NCI-H446 treated with DMSO at 0.1 percent for 48 hours (cell line): ENCODE results near the gene RGS16.

ENCODE experiments used
- DNase-seq: peaks from one replicate; lab custom pipeline; 2025; lab: John Stamatoyannopoulos, UW

The RGS16 gene

GRCh38 chr1:182580736-182581135 lies 23.5 kb downstream of the RGS16 start:
- no peak for DNase-seq

- DNase-seq, result no peak
Measured at GRCh38 chr1:182575540-182576149, 28.5 kb downstream of the RGS16 start.

GRCh38 chr1:182574156-182574555 lies 30.0 kb downstream of the RGS16 start:
- DNase-seq, result no peak

- no peak for DNase-seq
Measured at GRCh38 chr1:182570611-182570970, 33.6 kb downstream of the RGS16 start.

- no peak for DNase-seq
Measured at GRCh38 chr1:182569939-182570610, 34.1 kb downstream of the RGS16 start.

- no peak for DNase-seq
Measured at GRCh38 chr1:182568647-182569284, 35.4 kb downstream of the RGS16 start.

GRCh38 chr1:182567629-182568028 lies 36.6 kb downstream of the RGS16 start:
- no peak for DNase-seq

- DNase-seq, result no peak
Measured at GRCh38 chr1:182565537-182565936, 38.7 kb downstream of the RGS16 start.

- no peak for DNase-seq
Measured at GRCh38 chr1:182564406-182565004, 39.7 kb downstream of the RGS16 start.

- no peak for DNase-seq
Measured at GRCh38 chr1:182563095-182563494, 41.1 kb downstream of the RGS16 start.

GRCh38 chr1:182561456-182561855 lies 42.7 kb downstream of the RGS16 start:
- no peak for DNase-seq

GRCh38 chr1:182560392-182560984 lies 43.7 kb downstream of the RGS16 start:
- DNase-seq, result no peak

GRCh38 chr1:182556279-182556678 lies 47.9 kb downstream of the RGS16 start:
- no peak for DNase-seq

GRCh38 chr1:182555493-182555892 lies 48.7 kb downstream of the RGS16 start:
- DNase-seq, result no peak

- DNase-seq, result no peak
Measured at GRCh38 chr1:182552527-182552926, 51.7 kb downstream of the RGS16 start.

- DNase-seq, result no peak
Measured at GRCh38 chr1:182549811-182550210, 54.4 kb downstream of the RGS16 start.

GRCh38 chr1:182549346-182549745 lies 54.8 kb downstream of the RGS16 start:
- DNase-seq, result no peak
